SK-N-MC (cell line): ENCODE measurements around the gene CYP24A1.

Experiments
- EZH2 ChIP-seq: fragments of 200-600 bp; sonication (generic); IDR thresholded peaks from one replicate; pipeline ENCODE4 v1.6.1; 2017; ENCODE audit warnings: antibody characterized with exemption
- POLR2AphosphoS5 ChIP-seq: IDR thresholded peaks from 2 replicates; pipeline ENCODE4 v1.6.1; 2012; ENCODE audit warnings: mild to moderate bottlenecking, low read depth, low read length, borderline replicate concordance

DNA sequence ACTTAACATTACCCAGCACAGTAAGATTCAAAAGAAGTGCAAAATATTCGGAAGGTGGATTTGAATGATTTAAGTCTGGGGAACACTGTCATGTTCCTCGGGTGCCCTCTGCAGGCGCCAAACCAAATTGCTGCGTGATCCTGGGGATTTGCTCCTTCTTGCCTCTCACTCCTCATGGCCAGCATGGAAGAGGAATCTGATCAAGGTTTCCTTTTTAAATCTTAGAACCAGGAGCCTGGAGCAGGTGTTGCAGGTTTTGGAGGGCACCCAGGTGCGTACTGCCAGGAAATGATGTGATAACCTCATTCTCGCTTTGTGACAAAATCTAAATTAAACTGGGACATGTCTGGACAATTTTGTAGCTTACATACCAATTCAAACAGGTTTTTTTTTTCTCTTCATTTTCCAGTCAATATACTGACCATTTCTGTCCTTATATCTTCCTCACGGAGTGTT is 26.0 kb upstream of the CYP24A1 start:
- TF ChIP-seq POLR2AphosphoS5 (no peak), EZH2 (no peak)
